ENCODE results near the gene RBM6.

Gene RBM6

GRCh38 chr3:50122661-50123391, 182.9 kb downstream of the RBM6 start:
- peaks cover 34% of the 10 kb centered on the region for H3K36me3 ChIP-seq (ENCODE audit: insufficient read depth, low read length)
- H3K4me1 ChIP-seq (ENCODE audit: control insufficient read depth, insufficient read depth, low read length): no peaks in the 10 kb centered on the region
- H3K27me3 ChIP-seq (ENCODE audit: control insufficient read depth, insufficient read depth, low read length): no peaks in the 10 kb centered on the region
- no peak overlapping the region for H3K4me2 ChIP-seq (ENCODE audit: low read length)
- H3K9me3 ChIP-seq (replicated peaks; ENCODE audit: low read length): no peaks in the 10 kb centered on the region
- no peak overlapping the region for H3K4me3 ChIP-seq (ENCODE audit: low read length)
- no peak overlapping the region for H3K9ac ChIP-seq (ENCODE audit: low read depth, low read length)

GRCh38 chr3:50123394-50124051, 183.6 kb downstream of the RBM6 start:
- Histone ChIP-seq H3K9ac (ENCODE audit: low read depth, low read length) (no peak overlapping the region), H3K4me1 (ENCODE audit: control insufficient read depth, insufficient read depth, low read length) (no peaks in the 10 kb centered on the region), H3K27me3 (ENCODE audit: control insufficient read depth, insufficient read depth, low read length) (no peaks in the 10 kb centered on the region), H3K36me3 (ENCODE audit: insufficient read depth, low read length) (peaks cover 27% of the 10 kb centered on the region), H3K4me2 (ENCODE audit: low read length) (no peak overlapping the region), H3K4me3 (ENCODE audit: low read length) (no peak overlapping the region), H3K9me3 (replicated peaks; ENCODE audit: low read length) (no peaks in the 10 kb centered on the region)

GRCh38 chr3:50124052-50124799, 184.3 kb downstream of the RBM6 start:
- Histone ChIP-seq H3K4me2 (ENCODE audit: low read length) (no peak overlapping the region), H3K4me1 (ENCODE audit: control insufficient read depth, insufficient read depth, low read length) (no peaks in the 10 kb centered on the region), H3K36me3 (ENCODE audit: insufficient read depth, low read length) (peaks cover 22% of the 10 kb centered on the region), H3K9ac (ENCODE audit: low read depth, low read length) (no peak overlapping the region), H3K4me3 (ENCODE audit: low read length) (no peak overlapping the region), H3K9me3 (replicated peaks; ENCODE audit: low read length) (no peaks in the 10 kb centered on the region), H3K27me3 (ENCODE audit: control insufficient read depth, insufficient read depth, low read length) (no peaks in the 10 kb centered on the region)

GRCh38 chr3:50124800-50125178, 184.8 kb downstream of the RBM6 start:
- Histone ChIP-seq H3K9ac (ENCODE audit: low read depth, low read length) (no peak overlapping the region), H3K4me3 (ENCODE audit: low read length) (no peak overlapping the region), H3K36me3 (ENCODE audit: insufficient read depth, low read length) (peaks cover 20% of the 10 kb centered on the region), H3K27me3 (ENCODE audit: control insufficient read depth, insufficient read depth, low read length) (no peaks in the 10 kb centered on the region), H3K4me1 (ENCODE audit: control insufficient read depth, insufficient read depth, low read length) (no peaks in the 10 kb centered on the region), H3K9me3 (replicated peaks; ENCODE audit: low read length) (no peaks in the 10 kb centered on the region), H3K4me2 (ENCODE audit: low read length) (no peak overlapping the region)

GRCh38 chr3:50125541-50126286, 185.8 kb downstream of the RBM6 start:
- Histone ChIP-seq H3K4me2 (ENCODE audit: low read length) (no peak overlapping the region), H3K36me3 (ENCODE audit: insufficient read depth, low read length) (peaks cover 11% of the 10 kb centered on the region), H3K27me3 (ENCODE audit: control insufficient read depth, insufficient read depth, low read length) (peaks cover 4% of the 10 kb centered on the region), H3K4me1 (ENCODE audit: control insufficient read depth, insufficient read depth, low read length) (no peaks in the 10 kb centered on the region), H3K4me3 (ENCODE audit: low read length) (no peak overlapping the region), H3K9me3 (replicated peaks; ENCODE audit: low read length) (no peaks in the 10 kb centered on the region), H3K9ac (ENCODE audit: low read depth, low read length) (no peak overlapping the region)

GRCh38 chr3:50126287-50127211, 186.6 kb downstream of the RBM6 start:
- peaks cover 4% of the 10 kb centered on the region for H3K27me3 ChIP-seq (ENCODE audit: control insufficient read depth, insufficient read depth, low read length)
- H3K9me3 ChIP-seq (replicated peaks; ENCODE audit: low read length): no peaks in the 10 kb centered on the region
- H3K4me3 ChIP-seq (ENCODE audit: low read length): no peak overlapping the region
- no peaks in the 10 kb centered on the region for H3K4me1 ChIP-seq (ENCODE audit: control insufficient read depth, insufficient read depth, low read length)
- no peak overlapping the region for H3K4me2 ChIP-seq (ENCODE audit: low read length)
- peaks cover 4% of the 10 kb centered on the region for H3K36me3 ChIP-seq (ENCODE audit: insufficient read depth, low read length)
- H3K9ac ChIP-seq (ENCODE audit: low read depth, low read length): no peak overlapping the region
